ENCODE results near the gene LRP1.

LRP1 gene

GRCh38 chr12:57087010-57087690 is 41.1 kb upstream of the LRP1 start:
- H3K4me2 ChIP-seq (ENCODE audit: low read length), result peak overlapping the region; percentile 100
- H3K4me1 ChIP-seq (ENCODE audit: control insufficient read depth, low read length), result peaks cover 47% of the 10 kb centered on the region
- peaks cover 9% of the 10 kb centered on the region for H3K79me2 ChIP-seq (ENCODE audit: control insufficient read depth, low read length)
- H3K9me3 ChIP-seq (ENCODE audit: control insufficient read depth, insufficient read depth, low read length), result no peaks in the 10 kb centered on the region
- peak overlapping the region; percentile 91 for H3K27ac ChIP-seq (ENCODE audit: low read depth, low read length)
- H3K4me3 ChIP-seq (ENCODE audit: low read length), result peak overlapping the region; percentile 84
- H3K9me2 ChIP-seq (replicated peaks; ENCODE audit: control insufficient read depth, low read length), result no peaks in the 10 kb centered on the region
- TF ChIP-seq EZH2phosphoT487 (IDR thresholded peaks at IDR 0.05; ENCODE audit: borderline replicate concordance, low read length), result no peak
- no peak for TF ChIP-seq CTCF (IDR thresholded peaks at IDR 0.05; ENCODE audit: low read depth, low read length, poor library complexity, severe bottlenecking)
- peaks cover 28% of the 10 kb centered on the region for H3F3A ChIP-seq (ENCODE audit: control insufficient read depth, insufficient read depth)
- H3K36me3 ChIP-seq (ENCODE audit: control insufficient read depth, low read length), result 0 out of 2 replicates have a peak, but pooled peaks cover 2% of the 10 kb centered on the region
- no peaks in the 10 kb centered on the region for H3K27me3 ChIP-seq (ENCODE audit: control insufficient read depth, low read length)
- no peaks in the 10 kb centered on the region for H4K20me1 ChIP-seq (ENCODE audit: control insufficient read depth, insufficient read depth, low read depth, low read length)

GRCh38 chr12:57087691-57088353 is 40.5 kb upstream of the LRP1 start:
- Histone ChIP-seq H3K9me3 (ENCODE audit: control insufficient read depth, insufficient read depth, low read length) (no peaks in the 10 kb centered on the region), H3K9me2 (replicated peaks; ENCODE audit: control insufficient read depth, low read length) (no peaks in the 10 kb centered on the region), H3K4me3 (ENCODE audit: low read length) (peak overlapping the region; percentile 84), H4K20me1 (ENCODE audit: control insufficient read depth, insufficient read depth, low read depth, low read length) (no peaks in the 10 kb centered on the region), H3K4me1 (ENCODE audit: control insufficient read depth, low read length) (peaks cover 47% of the 10 kb centered on the region), H3K4me2 (ENCODE audit: low read length) (peak overlapping the region; percentile 100), H3K27ac (ENCODE audit: low read depth, low read length) (peak overlapping the region; percentile 91), H3K79me2 (ENCODE audit: control insufficient read depth, low read length) (peaks cover 9% of the 10 kb centered on the region), H3K27me3 (ENCODE audit: control insufficient read depth, low read length) (no peaks in the 10 kb centered on the region), H3K36me3 (ENCODE audit: control insufficient read depth, low read length) (peaks cover 6% of the 10 kb centered on the region; the same call in 1 of the 2 replicates), H3F3A (ENCODE audit: control insufficient read depth, insufficient read depth) (peaks cover 30% of the 10 kb centered on the region)
- TF ChIP-seq EZH2phosphoT487 (IDR thresholded peaks at IDR 0.05; ENCODE audit: borderline replicate concordance, low read length) (no peak), CTCF (IDR thresholded peaks at IDR 0.05; ENCODE audit: low read depth, low read length, poor library complexity, severe bottlenecking) (peak; percentile 6)

GRCh38 chr12:57088354-57089270 is 39.7 kb upstream of the LRP1 start, which contains the start of gene NAB2:
TSS of gene NAB2 (plus strand) at chr12:57089114. CDS start at chr12:57089272, 158 bp downstream.
- Histone ChIP-seq H3K4me2 (ENCODE audit: low read length) (peak within 1 kb of the TSS; percentile 100), H3K27me3 (ENCODE audit: control insufficient read depth, low read length) (no peaks in the 10 kb centered on the region), H3K36me3 (ENCODE audit: control insufficient read depth, low read length) (peaks cover 9% of the 10 kb centered on the region; the same call in 1 of the 2 replicates), H3K9me3 (ENCODE audit: control insufficient read depth, insufficient read depth, low read length) (no peaks in the 10 kb centered on the region), H3K4me1 (ENCODE audit: control insufficient read depth, low read length) (peaks cover 45% of the 10 kb centered on the region), H3K9me2 (replicated peaks; ENCODE audit: control insufficient read depth, low read length) (no peaks in the 10 kb centered on the region), H3K4me3 (ENCODE audit: low read length) (peak within 1 kb of the TSS; percentile 87), H4K20me1 (ENCODE audit: control insufficient read depth, insufficient read depth, low read depth, low read length) (no peaks in the 10 kb centered on the region), H3K27ac (ENCODE audit: low read depth, low read length) (peak within 1 kb of the TSS; percentile 91), H3F3A (ENCODE audit: control insufficient read depth, insufficient read depth) (peaks cover 26% of the 10 kb centered on the region), H3K79me2 (ENCODE audit: control insufficient read depth, low read length) (peaks cover 9% of the 10 kb centered on the region)
- TF ChIP-seq EZH2phosphoT487 (IDR thresholded peaks at IDR 0.05; ENCODE audit: borderline replicate concordance, low read length) (no peak), CTCF (IDR thresholded peaks at IDR 0.05; ENCODE audit: low read depth, low read length, poor library complexity, severe bottlenecking) (no peak)

Data from DOHH2 (cell line).